GM19397 (cell line): Measurements from ENCODE around the gene MAPT.

Source experiments
- ATAC-seq: cut with Tn5 transposase; IDR thresholded peaks from one replicate; pipeline ENCODE4 v1.9.1; 2021; ENCODE audit warnings: mild to moderate bottlenecking, moderate library complexity; ENCODE audit not compliant: unreplicated experiment

Gene MAPT

GRCh38 chr17:46026166-46027047 lies 132.1 kb downstream of the MAPT start:
- ATAC-seq, result no peak

- ATAC-seq, result no peak
Observed at GRCh38 chr17:46027048-46027975, 133.0 kb downstream of the MAPT start.

DNA sequence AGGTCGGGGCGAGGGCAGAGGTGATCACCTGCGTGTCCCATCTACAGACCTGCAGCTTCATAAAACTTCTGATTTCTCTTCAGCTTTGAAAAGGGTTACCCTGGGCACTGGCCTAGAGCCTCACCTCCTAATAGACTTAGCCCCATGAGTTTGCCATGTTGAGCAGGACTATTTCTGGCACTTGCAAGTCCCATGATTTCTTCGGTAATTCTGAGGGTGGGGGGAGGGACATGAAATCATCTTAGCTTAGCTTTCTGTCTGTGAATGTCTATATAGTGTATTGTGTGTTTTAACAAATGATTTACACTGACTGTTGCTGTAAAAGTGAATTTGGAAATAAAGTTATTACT lies 133.6 kb downstream of the MAPT start:
- no peak for ATAC-seq

- ATAC-seq, result no peak
Observed at GRCh38 chr17:46028374-46028773, 134.0 kb downstream of the MAPT start.

DNA sequence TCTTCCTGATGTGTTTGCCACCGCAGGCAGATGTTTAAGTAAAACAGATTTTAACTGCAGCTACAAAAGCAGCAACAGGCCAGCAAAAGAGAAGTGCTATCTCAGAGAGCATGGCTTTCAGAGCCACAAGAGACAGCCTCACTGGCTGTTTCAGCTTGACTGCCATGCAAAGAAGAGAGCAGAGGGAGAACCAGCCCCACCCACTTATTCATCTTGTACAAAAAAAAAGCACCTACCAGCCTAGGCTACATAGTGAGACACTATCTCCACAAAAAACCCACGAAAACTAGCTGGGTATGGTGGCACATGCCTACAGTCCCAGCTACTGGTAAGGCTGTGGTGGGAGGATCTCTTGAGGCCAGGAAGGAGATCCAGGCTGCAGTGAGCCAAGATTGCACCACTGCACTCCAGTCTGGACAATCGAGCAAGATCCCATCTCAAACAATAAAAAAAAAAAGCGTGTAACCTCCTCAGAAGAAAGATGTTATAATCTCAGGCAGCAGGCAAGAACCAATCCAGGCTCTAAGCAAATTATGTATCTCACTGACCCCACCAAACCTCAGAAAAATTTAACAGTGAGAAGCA lies 134.7 kb downstream of the MAPT start:
- ATAC-seq, result no peak

DNA sequence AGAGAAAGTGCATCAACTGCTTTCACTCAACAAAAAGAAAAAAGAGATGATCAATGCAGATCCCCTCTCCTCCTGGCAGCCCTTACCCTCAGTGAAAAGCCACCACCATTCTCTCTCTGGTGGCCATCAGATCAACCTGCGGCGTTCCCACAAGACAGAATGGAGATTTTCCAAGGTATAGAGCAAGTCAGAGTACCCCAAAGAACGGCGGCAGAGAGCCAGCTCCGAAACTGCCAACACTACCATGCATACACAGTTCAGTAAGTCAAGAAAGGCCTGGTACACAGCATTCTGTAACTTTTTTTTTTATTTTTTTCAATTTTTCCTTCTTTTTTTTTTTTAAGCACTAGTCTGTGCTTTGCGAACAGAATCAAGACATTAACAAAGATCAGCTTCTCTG lies 135.3 kb downstream of the MAPT start:
- ATAC-seq, result no peak

GRCh38 chr17:46030752-46031151 lies 136.4 kb downstream of the MAPT start:
- no peak for ATAC-seq

GRCh38 chr17:46031440-46031839 lies 137.1 kb downstream of the MAPT start:
- no peak for ATAC-seq

- ATAC-seq, result no peak
Observed at GRCh38 chr17:46031920-46032319, 137.6 kb downstream of the MAPT start.

DNA sequence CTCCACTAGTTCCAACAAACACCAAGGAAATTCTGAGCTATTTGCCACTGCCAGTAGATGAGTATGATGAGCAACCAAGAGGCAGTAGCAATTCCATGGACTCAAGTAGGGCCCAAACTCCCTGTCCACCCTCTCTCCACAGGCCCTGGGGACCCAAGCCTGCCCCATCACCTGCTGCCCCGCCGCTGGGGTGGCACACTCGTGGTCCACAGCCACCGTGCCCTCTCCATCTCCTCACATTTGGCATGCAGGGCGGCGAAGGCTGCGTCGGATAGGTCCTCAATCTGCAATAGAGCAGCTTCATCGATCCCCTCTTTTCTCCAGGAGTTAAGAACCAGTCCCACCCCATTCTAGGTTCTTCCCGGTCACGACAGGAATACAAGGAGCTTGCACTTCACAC lies 138.6 kb downstream of the MAPT start:
- ATAC-seq, result no peak

DNA sequence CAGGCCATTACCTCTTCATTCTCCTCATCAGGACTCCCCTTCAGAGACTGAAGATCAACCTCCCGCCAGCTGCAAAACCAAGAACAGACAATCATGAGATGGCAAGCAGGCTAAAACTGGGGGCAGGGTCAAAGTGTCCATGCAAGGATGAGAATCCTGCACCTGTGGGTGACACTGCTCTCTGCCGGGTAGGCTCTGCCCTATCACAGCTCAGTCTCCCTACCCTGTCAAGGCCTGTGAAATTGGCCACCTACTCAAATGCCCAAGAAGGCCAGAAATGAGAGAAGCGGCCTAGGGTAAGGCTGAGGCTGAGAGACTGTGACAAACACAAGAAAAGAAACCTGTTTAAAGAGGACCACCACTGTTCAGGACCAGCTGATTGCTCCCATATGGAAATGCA lies 139.0 kb downstream of the MAPT start:
- ATAC-seq, result no peak

DNA sequence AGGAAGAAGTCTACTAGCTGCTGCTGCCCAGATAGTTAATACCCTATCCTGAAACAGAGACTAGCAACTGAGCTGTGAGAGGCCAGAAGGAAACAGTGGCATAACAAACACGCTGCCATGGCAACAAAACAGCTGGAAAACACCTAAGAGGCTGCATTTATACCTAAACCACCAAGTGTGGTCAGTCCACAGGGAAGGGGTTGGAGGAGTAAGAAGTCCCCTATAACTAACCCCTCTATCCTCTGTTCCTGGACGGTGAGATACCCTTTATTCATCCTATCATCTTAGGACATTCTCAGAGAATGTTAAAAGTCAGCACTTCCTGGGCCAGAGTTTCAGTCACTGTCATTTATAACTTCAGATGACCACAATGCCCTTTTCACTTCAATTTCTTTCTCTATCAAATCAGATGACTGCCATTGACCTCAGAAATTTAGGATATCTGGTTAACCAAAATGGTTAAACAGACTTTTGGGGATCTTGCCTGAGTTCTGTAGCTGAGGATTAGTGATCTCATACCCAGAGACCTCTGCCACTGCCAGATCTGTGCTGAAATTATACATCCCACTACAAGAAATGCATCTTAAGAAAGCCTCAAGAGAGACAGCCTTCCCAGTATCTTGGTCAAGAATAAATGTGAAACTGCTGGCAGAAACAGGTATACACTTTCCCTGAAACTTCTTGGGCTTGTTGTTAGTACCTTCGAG lies 140.9 kb downstream of the MAPT start:
- ATAC-seq, result no peak

DNA sequence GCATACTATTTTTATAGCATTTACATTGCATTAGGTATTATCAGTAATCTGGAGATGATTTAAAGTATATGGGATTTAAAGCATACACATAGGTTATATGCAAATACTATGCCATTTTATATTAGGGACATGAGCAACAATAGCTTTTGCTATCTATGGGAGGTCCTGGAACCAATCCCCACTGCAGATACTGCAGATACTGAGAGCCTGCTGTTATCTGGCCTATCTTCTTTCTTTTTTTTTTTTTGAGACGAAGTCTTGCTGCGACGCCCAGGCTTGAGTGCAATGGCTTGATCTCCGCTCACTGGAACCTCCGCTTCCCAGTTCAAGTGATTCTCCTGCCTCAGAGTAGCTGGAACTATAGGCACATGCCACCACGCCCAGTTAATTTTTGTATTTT lies 142.1 kb downstream of the MAPT start:
- no peak for ATAC-seq

DNA sequence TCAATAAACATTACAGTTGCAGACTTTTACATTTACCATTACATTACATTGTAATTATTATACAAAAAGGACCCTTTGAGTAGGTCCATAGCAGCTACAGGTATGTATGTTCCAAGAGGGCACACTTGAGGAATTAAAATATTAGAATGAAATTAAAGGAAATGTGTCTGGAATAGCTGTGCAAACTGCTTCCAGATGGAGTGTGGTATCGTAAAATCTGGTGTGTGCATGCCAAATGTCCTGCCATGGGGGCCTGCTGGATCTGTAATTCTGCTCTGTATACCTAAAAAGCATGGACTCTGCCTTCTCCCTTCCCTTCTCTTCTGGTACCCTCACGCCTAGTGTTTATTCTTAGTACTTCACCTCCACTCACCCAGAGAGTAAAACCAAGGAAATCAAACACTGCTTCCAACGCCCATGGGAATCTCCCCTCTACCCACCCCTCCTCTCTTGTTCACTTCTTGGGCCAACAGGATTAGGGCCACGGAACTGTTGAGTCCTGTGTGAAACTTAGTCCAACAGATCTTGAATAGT lies 143.4 kb downstream of the MAPT start:
- no peak for ATAC-seq

DNA sequence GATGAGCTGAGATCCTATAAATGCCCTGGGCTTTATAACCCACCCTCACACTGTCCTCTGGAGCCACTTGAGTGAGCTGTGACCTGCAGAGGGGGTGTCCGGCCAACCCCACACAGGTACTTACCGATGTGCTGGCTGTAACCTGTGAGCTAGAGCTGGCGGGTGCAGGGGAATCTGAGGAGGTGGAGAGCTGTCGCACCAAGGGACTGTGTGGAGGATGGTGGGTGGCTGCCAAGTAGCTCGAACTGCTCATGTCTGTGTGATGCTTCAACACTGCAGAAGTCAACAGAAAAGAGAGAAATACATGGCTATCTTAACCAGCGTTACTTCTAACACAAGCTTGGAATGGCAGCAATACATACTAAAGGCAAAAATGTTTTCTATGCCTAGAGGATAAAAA lies 144.1 kb downstream of the MAPT start:
- no peak for ATAC-seq

- no peak for ATAC-seq
Observed at GRCh38 chr17:46038937-46039336, 144.6 kb downstream of the MAPT start.

- no peak for ATAC-seq
Observed at GRCh38 chr17:46039592-46040186, 145.3 kb downstream of the MAPT start.

DNA sequence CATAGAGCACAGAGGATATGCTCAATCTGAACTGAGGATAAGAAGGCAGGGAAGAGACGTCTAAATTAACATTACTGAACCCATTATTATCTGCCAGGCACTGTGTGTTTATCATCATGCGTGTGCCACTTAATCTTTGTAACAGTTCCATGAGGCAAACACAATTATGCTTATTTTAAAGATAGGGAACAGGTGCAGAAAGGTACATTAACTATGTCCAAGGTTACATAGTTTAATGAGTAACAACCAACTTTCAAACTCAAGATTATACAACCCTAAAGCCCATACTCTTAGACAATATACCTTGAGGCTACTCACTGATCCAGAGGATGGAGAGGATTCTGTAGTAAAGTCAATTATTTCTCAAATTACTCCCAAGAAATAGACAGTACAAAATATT lies 147.9 kb downstream of the MAPT start:
- no peak for ATAC-seq

DNA sequence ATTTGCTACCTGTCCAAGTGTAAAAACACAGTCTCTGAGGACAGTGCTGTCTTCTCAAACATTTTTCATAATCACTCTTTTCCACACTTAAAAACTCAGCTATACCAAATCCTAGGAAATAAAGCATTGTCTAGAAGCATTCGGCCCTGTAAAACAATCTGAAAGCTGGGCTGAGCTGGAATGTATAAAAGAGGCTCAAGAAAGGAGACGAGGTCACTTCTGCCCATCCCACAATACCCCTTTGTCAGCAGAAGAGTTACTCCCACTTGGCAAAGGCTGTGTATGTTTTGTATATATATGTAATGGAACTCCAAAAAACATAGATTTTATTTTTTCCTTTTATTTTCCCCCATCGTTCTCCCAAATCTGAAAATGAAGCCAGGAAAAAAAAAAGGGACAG lies 148.6 kb downstream of the MAPT start:
- no peak for ATAC-seq

DNA sequence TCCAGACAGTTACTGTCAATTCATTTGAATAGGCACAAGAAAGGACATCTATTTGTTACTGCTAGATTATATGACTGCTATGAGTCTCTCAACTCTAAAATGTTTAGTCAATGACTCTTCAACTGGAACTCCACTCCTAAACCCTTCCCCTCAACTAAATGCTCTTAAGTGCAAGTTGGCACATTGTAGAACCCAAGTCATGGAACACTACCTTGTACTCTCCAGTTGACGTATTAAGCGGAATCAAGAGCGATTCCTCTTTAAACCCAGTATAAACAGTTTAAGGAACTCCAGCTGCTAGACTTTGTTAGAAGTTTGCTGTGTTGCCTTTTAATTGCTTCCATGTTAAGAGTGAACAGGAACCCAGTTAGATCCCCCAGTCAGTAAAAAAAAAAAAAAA lies 149.3 kb downstream of the MAPT start:
- ATAC-seq, result no peak
